K562 (cell line): ENCODE measurements around the gene LMO7.

ENCODE experiments used
- POLR2AphosphoS5 ChIP-seq: IDR thresholded peaks from 2 replicates; pipeline ENCODE4 v1.6.1; 2011; ENCODE audit warnings: mild to moderate bottlenecking, low read depth, low read length, moderate library complexity; ENCODE audit not compliant: control insufficient read depth, insufficient read depth
- SIN3A ChIP-seq, 2 experiments: fragments of 150-350 bp in 1 of 2; IDR thresholded peaks; 2 replicates each; pipeline ENCODE4 v1.6.1; 2011 to 2016; ENCODE audit warnings: borderline replicate concordance in 2 of 2, low read depth in 2 of 2, low read length in 2 of 2, mild to moderate bottlenecking in 2 of 2, moderate library complexity in 2 of 2; ENCODE audit not compliant: control insufficient read depth in 1 of 2
- SMAD3 ChIP-seq: fragments of 450-650 bp; formaldehyde crosslinking; conservative IDR thresholded peaks from 2 replicates; pipeline ENCODE4 v1.4.0; 2020; ENCODE audit warnings: mild to moderate bottlenecking
- ZBTB40 ChIP-seq, 2 experiments: fragments of 450-650 bp in 1 of 2; sonication (generic) in 1 of 2; formaldehyde crosslinking in 1 of 2; IDR thresholded peaks; 2 replicates each; pipeline versions ENCODE4 v1.7.1 to v1.9.0; 2016 to 2022; ENCODE audit warnings: inconsistent platforms in 1 of 2, mild to moderate bottlenecking in 1 of 2, missing genetic modification reagents in 1 of 2
- ZNF280B ChIP-seq: fragments of 250-450 bp; sonication (Bioruptor Pico); IDR thresholded peaks from 2 replicates; pipeline ENCODE4 v1.5.1; 2021; ENCODE audit warnings: mild to moderate bottlenecking

- TF ChIP-seq ZNF280B (CRISPR knock-in tag) (no peak), POLR2AphosphoS5 (no peak), SMAD3 (CRISPR knock-in tag) (no peak), ZBTB40 (IDR thresholded peaks at IDR 0.05) (no peak), ZBTB40 (CRISPR knock-in tag; IDR thresholded peaks at IDR 0.05) (no peak), SIN3A (IDR thresholded peaks at IDR 0.05; ENCODE audit: borderline replicate concordance in 2 of 2, control insufficient read depth in 1 of 2, low read depth in 2 of 2, low read length in 2 of 2) (no peak)
These were observed 53.6 kb downstream of the LMO7 start for GRCh38 chr13:75689686-75690085.
